Ectodermal cell (in vitro differentiated cells): ENCODE results near the gene TGFBR3.
"Not testable (repeated sequence)": the region's sequence is repeated elsewhere in the genome, so short reads cannot be mapped to it uniquely, and the experiment has no call there.

ENCODE experiments used
- H3K27ac ChIP-seq: 2 replicates; pipeline ENCODE4 v1.7.0; 2013; ENCODE audit warnings: mild to moderate bottlenecking, low read depth, low read length; ENCODE audit not compliant: insufficient read depth, poor library complexity, severe bottlenecking
- H3K27me3 ChIP-seq: 2 replicates; pipeline ENCODE4 v1.7.0; 2013; ENCODE audit warnings: mild to moderate bottlenecking, low read length; ENCODE audit not compliant: insufficient read depth, control insufficient read depth, poor library complexity, severe bottlenecking
- H3K36me3 ChIP-seq: one replicate; pipeline ENCODE4 v1.7.0; 2013; ENCODE audit warnings: low read length; ENCODE audit not compliant: control insufficient read depth, insufficient read depth
- H3K4me1 ChIP-seq: one replicate; pipeline ENCODE4 v1.7.0; 2013; ENCODE audit warnings: low read length; ENCODE audit not compliant: control insufficient read depth, insufficient read depth
- H3K4me3 ChIP-seq: 2 replicates; pipeline ENCODE4 v1.7.0; 2013; ENCODE audit warnings: low read depth, low read length, control low read depth; ENCODE audit not compliant: insufficient read depth
- H3K9me3 ChIP-seq: 2 replicates; pipeline ENCODE4 v1.7.0; 2013; ENCODE audit warnings: mild to moderate bottlenecking, low read length, moderate library complexity; ENCODE audit not compliant: control insufficient read depth
- WGBS, 2 experiments: methylation state at CpG; one replicate each; pipeline ENCODE4 v1.1.7; 2013; ENCODE audit warnings: missing lambda C conversion rate in 2 of 2; 5-methylcytosine and 5-hydroxymethylcytosine counted together

TGFBR3 gene

GRCh38 chr1:91680556-91681155 lies 205.3 kb downstream of the TGFBR3 start:
- Histone ChIP-seq H3K4me3 (no peak overlapping the region), H3K27me3 (no peaks in the 10 kb centered on the region), H3K4me1 (peaks cover 25% of the 10 kb centered on the region), H3K9me3 (no peaks in the 10 kb centered on the region), H3K36me3 (no peaks in the 10 kb centered on the region), H3K27ac (no peak overlapping the region)
- WGBS, 2 experiments: 86 to 96% methylated on average over 3 to 4 of the region's 4 CpGs

- H3K36me3 ChIP-seq: no peaks in the 10 kb centered on the region
- WGBS, 2 experiments: 92 to 95% methylated on average over 4 of the region's 4 CpGs
Measured at GRCh38 chr1:91679446-91679845, 206.5 kb downstream of the TGFBR3 start.

DNA sequence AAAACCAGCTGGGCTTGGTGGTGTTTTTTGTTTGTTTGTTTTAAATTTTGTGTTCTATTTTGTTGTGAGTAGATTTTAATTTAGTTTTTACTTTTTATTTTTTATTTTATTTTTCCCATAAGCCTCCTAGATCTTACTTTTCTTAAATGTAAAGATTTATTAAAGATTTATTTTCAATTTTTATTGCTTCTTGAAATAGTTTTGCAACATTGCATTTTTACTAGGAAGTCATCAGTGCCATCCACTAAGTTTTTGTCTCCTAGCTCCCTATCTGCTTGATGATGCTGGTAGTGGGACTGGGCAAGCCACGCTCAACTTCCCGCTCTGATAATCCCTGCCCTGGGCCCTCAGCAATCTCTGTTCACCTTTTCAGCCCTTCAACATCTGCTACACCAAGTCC lies 209.9 kb downstream of the TGFBR3 start:
- Histone ChIP-seq H3K4me1 (peaks cover 8% of the 10 kb centered on the region), H3K9me3 (no peaks in the 10 kb centered on the region), H3K27ac (no peak overlapping the region), H3K36me3 (no peaks in the 10 kb centered on the region), H3K27me3 (no peaks in the 10 kb centered on the region), H3K4me3 (no peak overlapping the region)
- WGBS, 2 experiments: 89 to 92% methylated on average over 2 of the region's 2 CpGs

More at GRCh38 chr1:91679446-91679845, 206.5 kb downstream of the TGFBR3 start:
- peaks cover 16% of the 10 kb centered on the region for H3K4me1 ChIP-seq
- no peaks in the 10 kb centered on the region for H3K9me3 ChIP-seq
- no peaks in the 10 kb centered on the region for H3K27me3 ChIP-seq
- peak overlapping the region; percentile 5 for H3K27ac ChIP-seq
- no peak overlapping the region for H3K4me3 ChIP-seq

DNA sequence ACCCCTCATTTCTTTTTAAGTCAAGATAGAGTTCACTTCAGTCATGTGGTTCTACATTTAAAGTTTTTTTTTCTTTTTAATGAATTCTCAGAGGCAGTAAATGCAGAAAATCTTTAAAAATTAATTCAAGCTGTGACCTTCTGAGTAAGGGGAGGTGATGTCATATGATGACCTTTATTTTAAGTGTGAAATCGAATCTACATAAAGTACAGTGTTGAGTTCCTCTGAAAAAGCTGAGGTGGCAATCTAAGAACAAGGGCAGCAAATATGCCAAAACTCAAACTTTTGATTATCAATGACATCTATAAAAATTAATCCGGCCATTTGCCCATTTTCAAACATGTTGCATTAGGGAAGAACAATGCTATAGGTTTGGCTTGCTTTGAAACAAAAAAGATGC lies 211.8 kb downstream of the TGFBR3 start:
- no peaks in the 10 kb centered on the region for H3K27me3 ChIP-seq
- H3K36me3 ChIP-seq: no peaks in the 10 kb centered on the region
- no peaks in the 10 kb centered on the region for H3K4me1 ChIP-seq
- no peak overlapping the region for H3K27ac ChIP-seq
- H3K9me3 ChIP-seq: no peaks in the 10 kb centered on the region
- WGBS, 2 experiments: 92 to 100% methylated on average over 2 of the region's 2 CpGs
- no peak overlapping the region for H3K4me3 ChIP-seq

GRCh38 chr1:91673613-91674012 lies 212.3 kb downstream of the TGFBR3 start:
- no peaks in the 10 kb centered on the region for H3K27me3 ChIP-seq

GRCh38 chr1:91672601-91673161 lies 213.3 kb downstream of the TGFBR3 start:
- Histone ChIP-seq H3K27me3 (no peaks in the 10 kb centered on the region), H3K4me1 (no peaks in the 10 kb centered on the region), H3K9me3 (no peaks in the 10 kb centered on the region), H3K27ac (no peak overlapping the region), H3K4me3 (no peak overlapping the region), H3K36me3 (no peaks in the 10 kb centered on the region)
- 98 to 99% methylated on average over 4 of the region's 4 CpGs for WGBS, 2 experiments

More at GRCh38 chr1:91673613-91674012, 212.3 kb downstream of the TGFBR3 start:
- WGBS, 2 experiments: 83 to 87% methylated on average over 3 of the region's 3 CpGs
- Histone ChIP-seq H3K4me3 (no peak overlapping the region), H3K36me3 (no peaks in the 10 kb centered on the region), H3K27ac (no peak overlapping the region), H3K9me3 (no peaks in the 10 kb centered on the region), H3K4me1 (no peaks in the 10 kb centered on the region)

DNA sequence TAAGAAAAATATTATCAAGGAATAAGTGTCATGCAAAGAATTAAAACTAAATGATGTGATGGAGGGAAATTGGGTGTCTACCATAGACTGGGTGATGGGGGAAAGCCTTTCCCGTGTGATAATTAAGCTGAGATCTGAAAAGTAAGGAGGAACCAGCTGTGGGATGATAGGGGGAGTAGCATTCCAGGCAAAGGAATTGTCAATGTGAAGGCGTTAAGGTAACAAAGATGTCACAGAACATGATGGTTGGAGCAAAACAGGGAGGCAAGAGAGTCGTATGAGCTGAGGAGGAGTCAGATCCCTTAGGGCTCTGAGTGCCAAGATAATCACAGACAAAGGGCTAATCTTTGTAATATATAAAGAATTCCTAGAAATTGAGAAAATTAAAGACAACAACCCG lies 215.2 kb downstream of the TGFBR3 start:
- Histone ChIP-seq H3K27me3 (no peaks in the 10 kb centered on the region), H3K4me3 (no peak overlapping the region), H3K36me3 (no peaks in the 10 kb centered on the region), H3K4me1 (no peaks in the 10 kb centered on the region), H3K9me3 (no peaks in the 10 kb centered on the region), H3K27ac (no peak overlapping the region)
- whole genome bisulfite sequencing, 2 experiments: 62 to 80% methylated on average over 3 to 4 of the region's 4 CpGs

DNA sequence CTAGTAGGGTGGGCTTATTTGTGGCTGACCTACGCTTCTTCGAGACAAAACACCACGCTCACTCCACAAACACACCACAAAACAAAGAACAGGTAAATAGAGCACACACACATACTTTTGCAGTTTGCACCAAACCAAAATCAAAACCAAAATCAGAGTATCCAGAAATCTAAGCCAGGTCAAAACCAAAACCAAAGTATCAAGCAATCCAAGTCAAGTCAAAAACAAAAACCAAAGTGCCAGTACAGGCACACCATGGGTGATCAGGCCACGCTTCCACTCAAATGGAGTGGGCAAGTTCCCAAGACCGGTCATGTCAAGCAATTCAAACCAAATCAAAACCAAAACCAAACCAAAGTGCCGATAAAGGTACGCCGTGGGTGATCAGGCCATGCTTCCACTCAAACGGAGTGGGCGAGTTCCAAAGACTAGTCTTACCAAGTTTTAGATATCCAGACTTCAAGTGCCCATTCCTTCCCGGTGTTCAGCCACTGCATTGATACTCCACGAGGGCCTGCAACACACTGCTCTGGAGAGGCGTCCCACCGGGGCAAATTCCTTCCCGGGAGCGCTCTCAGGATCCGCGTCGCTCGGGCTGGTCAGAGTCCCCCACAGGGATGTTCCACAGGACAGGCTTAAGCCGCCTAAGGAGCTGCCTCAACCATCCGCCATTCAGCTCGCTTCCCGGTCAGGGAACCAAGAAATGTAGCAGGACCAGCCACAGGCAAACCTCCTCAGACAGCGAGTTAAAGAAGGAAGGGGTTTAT lies 216.2 kb downstream of the TGFBR3 start:
- H3K9me3 ChIP-seq: no peaks in the 10 kb centered on the region
- no peak overlapping the region for H3K27ac ChIP-seq
- no peaks in the 10 kb centered on the region for H3K4me1 ChIP-seq
- 87 to 90% methylated on average over 25 of the region's 25 CpGs for WGBS, 2 experiments
- no peaks in the 10 kb centered on the region for H3K27me3 ChIP-seq
- no peaks in the 10 kb centered on the region for H3K36me3 ChIP-seq
- no peak overlapping the region for H3K4me3 ChIP-seq

GRCh38 chr1:91666651-91667050 lies 219.3 kb downstream of the TGFBR3 start:
- H3K36me3 ChIP-seq, H3K27ac ChIP-seq, H3K9me3 ChIP-seq, H3K27me3 ChIP-seq, H3K4me3 ChIP-seq, H3K4me1 ChIP-seq: not testable (repeated sequence)
- 73 to 87% methylated on average over 2 to 4 of the region's 5 CpGs for WGBS, 2 experiments

GRCh38 chr1:91661121-91661520 lies 224.8 kb downstream of the TGFBR3 start:
- Histone ChIP-seq H3K27me3 (no peaks in the 10 kb centered on the region), H3K9me3 (no peaks in the 10 kb centered on the region), H3K36me3 (no peaks in the 10 kb centered on the region), H3K4me3 (no peak overlapping the region), H3K27ac (no peak overlapping the region), H3K4me1 (no peaks in the 10 kb centered on the region)
